Adrenal gland (tissue), 12 donors: ENCODE data around the gene HOXA5. TPM values are rescaled to one million over a fixed set of nuclear protein-coding genes. Genes with fewer than 3 reads are reported as not detected.

Experiments used
- DNase-seq, 7 donors: peaks; one replicate each; pipeline ENCODE4 v3.0.0-alpha.2; 2019 to 2020
- H3K27ac ChIP-seq, 5 donors: fragments of 200-600 bp; sonication (generic) in 4 of 5; 1 replicate in 3 of 5; 2 replicates in 2 of 5; pipeline versions ENCODE4 v1.5.1 to v1.8.0; 2016 to 2020; ENCODE audit warnings: mild to moderate bottlenecking in 1 of 5
- H3K27me3 ChIP-seq: fragments of 200-600 bp; 2 replicates; pipeline ENCODE4 v1.8.0; 2021
- H3K36me3 ChIP-seq, 2 donors: fragments of 200-600 bp; replicated peaks in 1 of 2; 1 replicate in 1 of 2; 2 replicates in 1 of 2; pipeline versions ENCODE4 v1.5.1 to v1.8.0; 2018 to 2022
- H3K4me1 ChIP-seq, 2 donors: fragments of 200-600 bp; replicated peaks in 1 of 2; 1 replicate in 1 of 2; 2 replicates in 1 of 2; pipeline versions ENCODE4 v1.5.1 to v1.8.0; 2018 to 2021
- H3K4me3 ChIP-seq, 4 donors: fragments of 200-600 bp; sonication (generic) in 3 of 4; one replicate each; pipeline ENCODE4 v1.5.1; 2016 to 2018
- H3K9me3 ChIP-seq, 3 donors: fragments of 200-600 bp; sonication (generic) in 1 of 3; replicated peaks in 1 of 3; 1 replicate in 2 of 3; 2 replicates in 1 of 3; pipeline versions ENCODE4 v1.5.1 to v1.8.0; 2016 to 2021
- POLR2A ChIP-seq, 2 donors: fragments of 450-650 bp; IDR thresholded peaks; one replicate each; pipeline ENCODE4 v1.6.1; 2017; ENCODE audit warnings: antibody characterized with exemption in 2 of 2, mild to moderate bottlenecking in 2 of 2, moderate library complexity in 1 of 2
- WGBS, 4 donors: extraction: QIAGEN DNeasy Blood & Tissue Kit in 2 of 4; methylation state at CpG; one replicate each; pipeline versions ENCODE4 v1.1.5 to v1.1.7; 2013 to 2017; 5-methylcytosine and 5-hydroxymethylcytosine counted together
- intact Hi-C, 2 donors: fragments of 100-400 bp; cut with DNase I; formaldehyde crosslinking; loops; one replicate each; pipeline versions ENCODE4 v1.14.1 to v1.15.0; 2022 to 2023
- polyA plus RNA-seq, 3 donors: library from polyadenylated mRNA; stranded (reverse); fragments of 200-250 nt in 2 of 3; fragments of 350-450 nt in 1 of 3; fragmentation: Illumina TruSeq in 1 of 3; extraction: RNeasy Lipid Tissue Mini Kit (QIAGEN cat#74804) in 1 of 3; gene quantifications; one replicate each; pipeline ENCODE4 v1.2.3, GENCODE V29; 2013 to 2014
- total RNA-seq, 9 donors: library from RNA; depleted of rRNA in 4 of 9; stranded (reverse); fragments of >200 nt in 4 of 9; fragments of 120-200 nt in 1 of 9; fragmentation: NEBNext Ultra II Directional in 1 of 9; extraction: Animal tissue kit (Norgen Biotek cat#: 25700) in 1 of 9; gene quantifications; one replicate each; pipeline versions ENCODE4 v1.1.0 to v1.2.4, GENCODE V29; 2013 to 2023
- TF ChIP-seq, protein P1 (sequence below), 6 experiments: fragments of 450-650 bp in 4 of 6; fragments of 200-600 bp in 2 of 6; sonication (generic) in 1 of 6; IDR thresholded peaks; 1 replicate in 5 of 6; 2 replicates in 1 of 6; pipeline versions ENCODE4 v1.5.1 to v1.8.0; 2016 to 2021; ENCODE audit warnings: antibody characterized with exemption in 6 of 6, mild to moderate bottlenecking in 2 of 6, moderate library complexity in 1 of 6
- donor health status: healthy with polysubstance abuse.
- donor health status: Bipolar disorder and iron deficiency.
- donor health status: DM: yes; HTN: yes; CAD: no.
- donor health status: DM: no; HTN: no; CAD: no.
- donor health status: DM: no; HTN: no; CAD: no.
- donor health status: DM: yes; HTN: yes; CAD: no.

HOXA5 gene
- total and polyA plus RNA-seq, 12 donors, result 21.8 to 132 (median 57.0) TPM

DNA sequence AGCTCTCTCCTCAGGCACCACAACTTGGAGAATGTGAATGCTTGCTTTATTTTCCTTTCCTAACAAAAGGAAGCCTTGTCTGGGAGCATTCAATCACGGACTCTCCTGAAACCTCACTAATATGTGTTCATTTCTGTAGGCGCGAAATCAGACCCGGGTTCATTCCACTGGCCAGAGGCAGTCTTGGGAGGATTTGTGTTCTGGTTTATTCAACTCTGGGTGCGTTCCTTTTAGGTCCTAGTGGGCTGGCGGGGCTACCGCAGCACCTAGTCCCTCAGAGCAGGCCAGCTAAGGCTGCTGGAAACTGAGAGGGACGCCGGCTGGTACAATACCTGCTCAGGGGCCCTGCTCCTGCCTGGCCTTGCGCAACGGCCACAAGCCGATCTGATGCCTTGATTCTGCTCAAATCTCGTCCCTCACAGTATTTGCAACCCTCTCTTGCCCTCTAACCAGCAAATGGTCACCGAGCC is 20.4 kb downstream of the HOXA5 start:
- TF ChIP-seq POLR2A (IDR thresholded peaks at IDR 0.05), result no peak
- TF ChIP-seq, protein P1, sequence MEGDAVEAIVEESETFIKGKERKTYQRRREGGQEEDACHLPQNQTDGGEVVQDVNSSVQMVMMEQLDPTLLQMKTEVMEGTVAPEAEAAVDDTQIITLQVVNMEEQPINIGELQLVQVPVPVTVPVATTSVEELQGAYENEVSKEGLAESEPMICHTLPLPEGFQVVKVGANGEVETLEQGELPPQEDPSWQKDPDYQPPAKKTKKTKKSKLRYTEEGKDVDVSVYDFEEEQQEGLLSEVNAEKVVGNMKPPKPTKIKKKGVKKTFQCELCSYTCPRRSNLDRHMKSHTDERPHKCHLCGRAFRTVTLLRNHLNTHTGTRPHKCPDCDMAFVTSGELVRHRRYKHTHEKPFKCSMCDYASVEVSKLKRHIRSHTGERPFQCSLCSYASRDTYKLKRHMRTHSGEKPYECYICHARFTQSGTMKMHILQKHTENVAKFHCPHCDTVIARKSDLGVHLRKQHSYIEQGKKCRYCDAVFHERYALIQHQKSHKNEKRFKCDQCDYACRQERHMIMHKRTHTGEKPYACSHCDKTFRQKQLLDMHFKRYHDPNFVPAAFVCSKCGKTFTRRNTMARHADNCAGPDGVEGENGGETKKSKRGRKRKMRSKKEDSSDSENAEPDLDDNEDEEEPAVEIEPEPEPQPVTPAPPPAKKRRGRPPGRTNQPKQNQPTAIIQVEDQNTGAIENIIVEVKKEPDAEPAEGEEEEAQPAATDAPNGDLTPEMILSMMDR (IDR thresholded peaks at IDR 0.05), result no peak
- intact Hi-C loops, result no loop called here
- H3K36me3 ChIP-seq, result no peaks in the 10 kb centered on the region
- DNase-seq, result peak in 3 of 7 donors; percentile 13 to 50 (median 21)
- H3K4me3 ChIP-seq, result peak overlapping the region in 1 of 4 donors; percentile 20
- H3K27me3 ChIP-seq, result no peaks in the 10 kb centered on the region
- WGBS, 4 donors, result 70 to 86% (median 77%) methylated on average over 8 to 14 of the region's 14 CpGs
- peak overlapping the region in 4 of 5 donors; percentile 36 to 90 (median 54) for H3K27ac ChIP-seq
- H3K4me1 ChIP-seq, result peaks cover 0 to 28% of the 10 kb centered on the region in 2 donors
- H3K9me3 ChIP-seq, result no peaks in the 10 kb centered on the region

DNA sequence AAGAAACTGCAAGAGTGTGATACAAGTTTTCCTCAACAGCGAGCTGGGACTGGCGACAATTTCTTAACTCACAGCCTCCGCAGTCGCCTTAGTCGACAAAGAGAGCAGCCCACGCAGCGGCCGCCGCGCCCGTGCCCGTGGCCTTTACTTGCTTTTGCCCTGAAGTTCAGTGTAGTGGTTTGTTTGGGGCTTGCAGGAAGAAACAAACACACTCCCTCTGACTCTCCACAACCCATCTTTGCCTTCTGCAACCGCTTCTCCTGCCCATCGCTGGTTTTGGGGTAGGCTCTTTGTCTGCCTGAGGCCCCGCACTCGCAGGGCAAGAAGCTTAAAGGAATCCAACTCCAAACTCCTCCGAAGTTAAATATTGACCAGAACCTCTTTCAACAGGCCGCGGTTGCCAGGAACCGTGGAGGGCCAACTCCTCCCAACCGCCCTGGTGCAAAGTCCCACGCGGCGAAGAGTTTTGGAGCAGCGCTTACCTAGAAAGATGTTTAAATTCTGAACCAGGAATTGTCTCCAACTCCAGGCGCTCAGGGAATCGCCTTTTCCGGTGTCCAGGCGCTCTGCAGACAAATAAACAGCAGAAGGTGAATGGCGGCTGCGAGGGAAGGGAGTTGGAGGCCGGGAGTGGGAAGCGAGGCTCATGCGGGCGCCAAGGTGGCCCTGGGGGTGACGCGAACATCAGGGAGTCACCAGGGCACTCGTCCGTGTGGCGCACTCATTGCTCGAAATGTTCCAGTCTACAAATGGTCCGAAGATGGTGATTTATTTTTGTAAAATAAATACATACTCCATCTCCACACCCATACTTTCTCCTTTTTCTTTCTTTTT is 21.2 kb downstream of the HOXA5 start:
- peak overlapping the region in 1 of 4 donors; percentile 20 for H3K4me3 ChIP-seq
- intact Hi-C loops, result no loop called here
- no peaks in the 10 kb centered on the region for H3K9me3 ChIP-seq
- TF ChIP-seq, protein P1 (IDR thresholded peaks at IDR 0.05), result no peak
- TF ChIP-seq POLR2A (IDR thresholded peaks at IDR 0.05), result no peak
- peak overlapping the region in 2 of 5 donors; percentile 69 to 90 for H3K27ac ChIP-seq
- H3K36me3 ChIP-seq, result no peaks in the 10 kb centered on the region
- no peaks in the 10 kb centered on the region for H3K27me3 ChIP-seq
- H3K4me1 ChIP-seq, result peaks cover 0 to 21% of the 10 kb centered on the region in 2 donors
- peak in 3 of 7 donors; percentile 15 to 53 (median 38) for DNase-seq
- whole genome bisulfite sequencing, 4 donors, result 67 to 71% (median 70%) methylated on average over 40 to 42 of the region's 42 CpGs

DNA sequence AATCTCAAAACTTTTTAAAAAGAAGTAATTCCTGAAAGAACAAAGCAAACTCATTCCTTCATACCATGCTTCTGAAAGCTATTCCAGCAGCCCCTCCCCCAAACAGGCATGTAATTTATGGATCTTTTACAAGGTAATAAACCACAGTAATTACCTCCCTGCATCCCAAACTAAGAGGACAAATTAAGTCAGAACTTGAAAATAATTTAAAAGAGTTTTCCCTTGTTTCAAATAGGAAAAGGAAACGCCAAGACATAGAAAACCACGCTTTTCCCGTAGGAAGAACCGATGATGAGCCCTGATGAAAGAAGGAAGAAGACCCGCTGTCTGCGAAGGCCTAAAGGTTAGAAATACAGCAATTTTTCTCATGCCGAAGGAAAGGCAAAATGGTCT is 21.8 kb downstream of the HOXA5 start:
- peaks cover 0 to 15% of the 10 kb centered on the region in 2 donors for H3K4me1 ChIP-seq
- H3K27ac ChIP-seq, result peak overlapping the region in 2 of 5 donors; percentile 69 to 90
- WGBS, 4 donors, result 73 to 78% (median 75%) methylated on average over 7 of the region's 7 CpGs
- TF ChIP-seq POLR2A (IDR thresholded peaks at IDR 0.05), result no peak
- TF ChIP-seq, protein P1 (IDR thresholded peaks at IDR 0.05), result no peak
- no peak for DNase-seq
- H3K27me3 ChIP-seq, result no peaks in the 10 kb centered on the region
- intact Hi-C loops, result no loop called here
- H3K36me3 ChIP-seq, result no peaks in the 10 kb centered on the region
- H3K9me3 ChIP-seq, result no peaks in the 10 kb centered on the region
- peak overlapping the region in 1 of 4 donors; percentile 20 for H3K4me3 ChIP-seq

DNA sequence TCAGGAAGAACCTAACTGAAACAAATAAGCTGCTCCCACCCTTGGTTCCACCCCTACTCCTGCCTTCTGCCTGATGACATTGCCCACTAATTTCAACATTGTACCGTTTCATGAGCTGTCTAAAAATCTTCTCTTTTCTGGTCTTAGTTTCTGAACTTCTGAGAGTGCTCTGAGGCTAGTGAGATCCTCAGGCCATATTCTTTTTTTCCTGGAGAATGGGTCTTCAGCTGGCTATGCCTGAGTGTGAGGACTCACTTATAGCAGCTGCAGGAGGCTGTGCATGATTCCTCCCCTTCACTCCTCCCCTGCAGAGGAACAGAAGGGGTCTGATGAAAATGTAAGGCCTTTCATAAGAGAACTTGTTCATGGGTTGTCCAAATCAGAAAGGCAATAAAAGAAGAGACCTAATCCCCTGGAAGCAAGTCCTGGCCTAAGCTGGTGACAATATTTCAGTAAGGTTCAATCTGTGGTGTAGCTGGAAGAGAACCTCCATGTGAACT is 24.0 kb downstream of the HOXA5 start:
- WGBS, 4 donors, result 67 to 76% (median 73%) methylated on average over 1 of the region's 1 CpG
- intact Hi-C loops, result no loop called here
- H3K27ac ChIP-seq, result peak overlapping the region in 2 of 5 donors; percentile 49 to 51
- peak in 1 of 7 donors; percentile 6 for DNase-seq
- TF ChIP-seq, protein P1 (IDR thresholded peaks at IDR 0.05), result no peak
- no peak for TF ChIP-seq POLR2A (IDR thresholded peaks at IDR 0.05)
- no peaks in the 10 kb centered on the region for H3K9me3 ChIP-seq
- no peaks in the 10 kb centered on the region for H3K4me1 ChIP-seq
- no peaks in the 10 kb centered on the region for H3K27me3 ChIP-seq
- no peak overlapping the region for H3K4me3 ChIP-seq
- no peaks in the 10 kb centered on the region for H3K36me3 ChIP-seq
